SK-N-SH treated with all-trans-retinoic acid at 6 μM for 48 hours (cell line): ENCODE results near the gene AFTPH.

Experiments
- ATAC-seq: fragments of 200-7000 bp; cut with Tn5 transposase; 3 replicates; pipeline ENCODE4 v1.9.1; 2020; ENCODE audit warnings: mild to moderate bottlenecking, moderate library complexity
- ARNTL ChIP-seq: fragments of 450-650 bp; formaldehyde crosslinking; IDR thresholded peaks from 2 replicates; pipeline ENCODE4 v1.5.0; 2020; ENCODE audit warnings: low read depth, mild to moderate bottlenecking, moderate library complexity, borderline replicate concordance
- BACH2 ChIP-seq: fragments of 250-450 bp; sonication (Bioruptor Pico); IDR thresholded peaks from 2 replicates; pipeline ENCODE4 v1.9.0; 2021; ENCODE audit warnings: mild to moderate bottlenecking, borderline replicate concordance
- CSDC2 ChIP-seq: fragments of 250-450 bp; sonication (Bioruptor Pico); IDR thresholded peaks from 2 replicates; pipeline ENCODE4 v1.5.0; 2020; ENCODE audit warnings: mild to moderate bottlenecking, moderate library complexity
- CSRNP3 ChIP-seq: fragments of 250-450 bp; sonication (Bioruptor Pico); IDR thresholded peaks from 2 replicates; pipeline ENCODE4 v1.5.1; 2021; ENCODE audit warnings: mild to moderate bottlenecking, moderate library complexity
- GLIS3 ChIP-seq: fragments of 250-450 bp; sonication (Bioruptor Pico); IDR thresholded peaks from 2 replicates; pipeline ENCODE4 v1.5.0; 2020; ENCODE audit warnings: mild to moderate bottlenecking, moderate library complexity
- ISL1 ChIP-seq: fragments of 250-450 bp; sonication (Bioruptor Pico); IDR thresholded peaks from 2 replicates; pipeline ENCODE4 v2.1.2; 2022; ENCODE audit warnings: mild to moderate bottlenecking, moderate library complexity
- OSR1 ChIP-seq: fragments of 250-450 bp; sonication (Bioruptor Pico); IDR thresholded peaks from 2 replicates; pipeline ENCODE4 v1.8.0; 2022; ENCODE audit warnings: moderate library complexity, mild to moderate bottlenecking, inconsistent platforms
- PATZ1 ChIP-seq: fragments of 250-450 bp; sonication (Bioruptor Pico); IDR thresholded peaks from 2 replicates; pipeline ENCODE4 v1.8.0; 2020; ENCODE audit warnings: mild to moderate bottlenecking, moderate library complexity, borderline replicate concordance
- PPARA ChIP-seq: fragments of 250-450 bp; sonication (Bioruptor Pico); IDR thresholded peaks from 2 replicates; pipeline ENCODE4 v1.5.0; 2020; ENCODE audit warnings: mild to moderate bottlenecking, borderline replicate concordance
- RARB ChIP-seq: fragments of 250-450 bp; sonication (Bioruptor Pico); IDR thresholded peaks from 2 replicates; pipeline ENCODE4 v1.8.0; 2021; ENCODE audit warnings: mild to moderate bottlenecking, moderate library complexity
- SNAI2 ChIP-seq: fragments of 250-450 bp; sonication (Bioruptor Pico); IDR thresholded peaks from 2 replicates; pipeline ENCODE4 v1.5.0; 2020; ENCODE audit warnings: mild to moderate bottlenecking, moderate library complexity
- TCF4 ChIP-seq: fragments of 250-450 bp; sonication (Bioruptor Pico); IDR thresholded peaks from 2 replicates; pipeline ENCODE4 v1.8.0; 2021; ENCODE audit warnings: mild to moderate bottlenecking, moderate library complexity, borderline replicate concordance
- TOX ChIP-seq: fragments of 250-450 bp; sonication (Bioruptor Pico); IDR thresholded peaks from 2 replicates; pipeline ENCODE4 v1.8.0; 2021; ENCODE audit warnings: mild to moderate bottlenecking, moderate library complexity, borderline replicate concordance
- ZC3H10 ChIP-seq: fragments of 250-450 bp; sonication (Bioruptor Pico); IDR thresholded peaks from 2 replicates; pipeline ENCODE4 v1.5.1; 2021; ENCODE audit warnings: mild to moderate bottlenecking, moderate library complexity
- ZFP30 ChIP-seq: fragments of 450-650 bp; formaldehyde crosslinking; IDR thresholded peaks from 2 replicates; pipeline ENCODE4 v1.5.0; 2022; ENCODE audit warnings: mild to moderate bottlenecking, moderate library complexity
- ZNF565 ChIP-seq: fragments of 450-650 bp; formaldehyde crosslinking; conservative IDR thresholded peaks from 2 replicates; pipeline ENCODE4 v1.5.0; 2020; ENCODE audit warnings: low read depth, mild to moderate bottlenecking, moderate library complexity
- ZNF70 ChIP-seq: fragments of 450-650 bp; formaldehyde crosslinking; IDR thresholded peaks from 2 replicates; pipeline ENCODE4 v1.5.0; 2020; ENCODE audit warnings: mild to moderate bottlenecking, moderate library complexity
- ZNF8 ChIP-seq: fragments of 450-650 bp; formaldehyde crosslinking; IDR thresholded peaks from 2 replicates; pipeline ENCODE4 v1.5.0; 2020; ENCODE audit warnings: mild to moderate bottlenecking, moderate library complexity
- TF ChIP-seq, protein P1 (sequence below): fragments of 250-450 bp; sonication (Bioruptor Pico); IDR thresholded peaks from 2 replicates; pipeline ENCODE4 v1.5.1; 2020; ENCODE audit warnings: low read depth, mild to moderate bottlenecking, moderate library complexity
- TF ChIP-seq, protein P2 (sequence below): fragments of 250-450 bp; sonication (Bioruptor Pico); IDR thresholded peaks from 2 replicates; pipeline ENCODE4 v1.5.0; 2020; ENCODE audit warnings: mild to moderate bottlenecking, moderate library complexity

AFTPH gene

GRCh38 chr2:64568836-64569235, 44.7 kb downstream of the AFTPH start:
- TF ChIP-seq CSDC2 (CRISPR knock-in tag) (no peak), ARNTL (CRISPR knock-in tag) (no peak), ISL1 (CRISPR knock-in tag) (no peak), TCF4 (CRISPR knock-in tag) (no peak), ZC3H10 (no peak), BACH2 (no peak), ZNF70 (CRISPR knock-in tag) (no peak), TOX (CRISPR knock-in tag) (no peak), ZNF565 (CRISPR knock-in tag) (no peak), SNAI2 (no peak), ZFP30 (CRISPR knock-in tag) (no peak), RARB (CRISPR knock-in tag) (no peak), CSRNP3 (no peak), PPARA (CRISPR knock-in tag) (no peak)
- TF ChIP-seq, protein P1, sequence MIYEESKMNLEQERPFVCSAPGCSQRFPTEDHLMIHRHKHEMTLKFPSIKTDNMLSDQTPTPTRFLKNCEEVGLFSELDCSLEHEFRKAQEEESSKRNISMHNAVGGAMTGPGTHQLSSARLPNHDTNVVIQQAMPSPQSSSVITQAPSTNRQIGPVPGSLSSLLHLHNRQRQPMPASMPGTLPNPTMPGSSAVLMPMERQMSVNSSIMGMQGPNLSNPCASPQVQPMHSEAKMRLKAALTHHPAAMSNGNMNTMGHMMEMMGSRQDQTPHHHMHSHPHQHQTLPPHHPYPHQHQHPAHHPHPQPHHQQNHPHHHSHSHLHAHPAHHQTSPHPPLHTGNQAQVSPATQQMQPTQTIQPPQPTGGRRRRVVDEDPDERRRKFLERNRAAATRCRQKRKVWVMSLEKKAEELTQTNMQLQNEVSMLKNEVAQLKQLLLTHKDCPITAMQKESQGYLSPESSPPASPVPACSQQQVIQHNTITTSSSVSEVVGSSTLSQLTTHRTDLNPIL = no peak
- no peak for ATAC-seq

DNA sequence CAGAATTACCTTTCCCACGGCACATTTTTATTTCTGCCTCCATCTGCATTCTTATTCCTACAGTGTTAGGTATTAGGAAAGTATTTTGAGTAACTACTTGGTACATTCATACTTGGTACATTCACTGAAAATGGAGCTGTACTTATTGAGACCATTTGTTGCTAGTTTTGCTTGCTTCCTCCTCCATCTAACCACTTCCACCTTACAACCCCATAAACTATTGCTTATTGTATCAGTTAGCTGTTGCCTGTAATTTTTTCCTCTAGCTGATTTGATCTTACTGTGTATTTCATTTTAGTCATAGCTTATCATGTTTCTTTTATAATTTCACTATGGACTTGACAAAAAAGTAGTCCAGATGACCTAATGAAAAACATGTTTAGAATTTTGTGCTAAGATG, 50.7 kb downstream of the AFTPH start:
- ATAC-seq = no peak
- no peak for TF ChIP-seq TCF4 (CRISPR knock-in tag)
- TF ChIP-seq PATZ1 = no peak
- TF ChIP-seq SNAI2 = no peak
- TF ChIP-seq ARNTL (CRISPR knock-in tag) = no peak
- TF ChIP-seq ZNF70 (CRISPR knock-in tag) = no peak
- TF ChIP-seq, protein P1 = no peak
- no peak for TF ChIP-seq RARB (CRISPR knock-in tag)
- TF ChIP-seq, all 23 proteins: peak for 0

- TF ChIP-seq BACH2 (no peak), TCF4 (CRISPR knock-in tag) (no peak), GLIS3 (no peak), ZNF8 (CRISPR knock-in tag) (no peak), OSR1 (CRISPR knock-in tag) (no peak), ZNF565 (CRISPR knock-in tag) (no peak), ARNTL (CRISPR knock-in tag) (no peak), PPARA (CRISPR knock-in tag) (no peak), ZNF70 (CRISPR knock-in tag) (no peak), CSDC2 (CRISPR knock-in tag) (no peak), RARB (CRISPR knock-in tag) (no peak)
- TF ChIP-seq, protein P2, sequence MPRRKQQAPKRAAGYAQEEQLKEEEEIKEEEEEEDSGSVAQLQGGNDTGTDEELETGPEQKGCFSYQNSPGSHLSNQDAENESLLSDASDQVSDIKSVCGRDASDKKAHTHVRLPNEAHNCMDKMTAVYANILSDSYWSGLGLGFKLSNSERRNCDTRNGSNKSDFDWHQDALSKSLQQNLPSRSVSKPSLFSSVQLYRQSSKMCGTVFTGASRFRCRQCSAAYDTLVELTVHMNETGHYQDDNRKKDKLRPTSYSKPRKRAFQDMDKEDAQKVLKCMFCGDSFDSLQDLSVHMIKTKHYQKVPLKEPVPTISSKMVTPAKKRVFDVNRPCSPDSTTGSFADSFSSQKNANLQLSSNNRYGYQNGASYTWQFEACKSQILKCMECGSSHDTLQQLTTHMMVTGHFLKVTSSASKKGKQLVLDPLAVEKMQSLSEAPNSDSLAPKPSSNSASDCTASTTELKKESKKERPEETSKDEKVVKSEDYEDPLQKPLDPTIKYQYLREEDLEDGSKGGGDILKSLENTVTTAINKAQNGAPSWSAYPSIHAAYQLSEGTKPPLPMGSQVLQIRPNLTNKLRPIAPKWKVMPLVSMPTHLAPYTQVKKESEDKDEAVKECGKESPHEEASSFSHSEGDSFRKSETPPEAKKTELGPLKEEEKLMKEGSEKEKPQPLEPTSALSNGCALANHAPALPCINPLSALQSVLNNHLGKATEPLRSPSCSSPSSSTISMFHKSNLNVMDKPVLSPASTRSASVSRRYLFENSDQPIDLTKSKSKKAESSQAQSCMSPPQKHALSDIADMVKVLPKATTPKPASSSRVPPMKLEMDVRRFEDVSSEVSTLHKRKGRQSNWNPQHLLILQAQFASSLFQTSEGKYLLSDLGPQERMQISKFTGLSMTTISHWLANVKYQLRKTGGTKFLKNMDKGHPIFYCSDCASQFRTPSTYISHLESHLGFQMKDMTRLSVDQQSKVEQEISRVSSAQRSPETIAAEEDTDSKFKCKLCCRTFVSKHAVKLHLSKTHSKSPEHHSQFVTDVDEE (CRISPR knock-in tag) = no peak
- TF ChIP-seq, protein P1 = no peak
- ATAC-seq = no peak
Measured at GRCh38 chr2:64581018-64581417, 56.9 kb downstream of the AFTPH start.
